Stimulated activated CD4-positive, alpha-beta T cell treated with anti-CD3 and anti-CD28 coated beads, Interleukin-15, amount 100 ng/mL, for 1 hour (primary cell): ENCODE measurements around the gene TBCE.
A peak's percentile ranks its signal among the peaks of the same experiment; 100 is the strongest.

Source experiments
- DNase-seq, 2 donors: peaks; one replicate each; pipeline ENCODE4 v3.0.0-alpha.2; 2020; ENCODE audit warnings: low read depth in 1 of 2, low spot score in 1 of 2

The TBCE gene, protein sequence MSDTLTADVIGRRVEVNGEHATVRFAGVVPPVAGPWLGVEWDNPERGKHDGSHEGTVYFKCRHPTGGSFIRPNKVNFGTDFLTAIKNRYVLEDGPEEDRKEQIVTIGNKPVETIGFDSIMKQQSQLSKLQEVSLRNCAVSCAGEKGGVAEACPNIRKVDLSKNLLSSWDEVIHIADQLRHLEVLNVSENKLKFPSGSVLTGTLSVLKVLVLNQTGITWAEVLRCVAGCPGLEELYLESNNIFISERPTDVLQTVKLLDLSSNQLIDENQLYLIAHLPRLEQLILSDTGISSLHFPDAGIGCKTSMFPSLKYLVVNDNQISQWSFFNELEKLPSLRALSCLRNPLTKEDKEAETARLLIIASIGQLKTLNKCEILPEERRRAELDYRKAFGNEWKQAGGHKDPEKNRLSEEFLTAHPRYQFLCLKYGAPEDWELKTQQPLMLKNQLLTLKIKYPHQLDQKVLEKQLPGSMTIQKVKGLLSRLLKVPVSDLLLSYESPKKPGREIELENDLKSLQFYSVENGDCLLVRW

GRCh38 chr1:235367000-235367908, at the start of gene TBCE:
Gene TBCE (plus strand): TSS chr1:235367427. CDS start chr1:235380050, 12,623 bp downstream.
- DNase-seq = peak; percentile 54 to 78

DNA sequence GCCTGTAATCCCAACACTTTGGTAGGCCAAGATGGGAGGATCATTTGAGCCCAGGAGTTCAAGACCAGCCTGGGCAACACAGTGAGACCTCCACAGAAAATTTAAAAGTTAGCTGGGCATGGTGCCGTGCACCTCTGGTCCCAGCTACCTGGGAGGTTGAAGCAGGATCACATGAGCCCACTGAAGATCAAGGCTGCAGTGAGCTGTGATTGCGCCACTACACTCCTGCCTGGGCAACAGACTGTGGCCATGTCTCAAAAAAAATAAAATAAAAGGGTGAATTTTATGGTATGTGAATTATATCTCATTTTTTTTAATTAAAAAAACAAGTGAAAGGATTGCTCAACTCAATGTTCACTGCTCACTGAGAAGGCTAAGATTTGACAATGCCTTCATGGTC, 48.0 kb upstream of the TBCE start:
- DNase-seq = no peak

DNA sequence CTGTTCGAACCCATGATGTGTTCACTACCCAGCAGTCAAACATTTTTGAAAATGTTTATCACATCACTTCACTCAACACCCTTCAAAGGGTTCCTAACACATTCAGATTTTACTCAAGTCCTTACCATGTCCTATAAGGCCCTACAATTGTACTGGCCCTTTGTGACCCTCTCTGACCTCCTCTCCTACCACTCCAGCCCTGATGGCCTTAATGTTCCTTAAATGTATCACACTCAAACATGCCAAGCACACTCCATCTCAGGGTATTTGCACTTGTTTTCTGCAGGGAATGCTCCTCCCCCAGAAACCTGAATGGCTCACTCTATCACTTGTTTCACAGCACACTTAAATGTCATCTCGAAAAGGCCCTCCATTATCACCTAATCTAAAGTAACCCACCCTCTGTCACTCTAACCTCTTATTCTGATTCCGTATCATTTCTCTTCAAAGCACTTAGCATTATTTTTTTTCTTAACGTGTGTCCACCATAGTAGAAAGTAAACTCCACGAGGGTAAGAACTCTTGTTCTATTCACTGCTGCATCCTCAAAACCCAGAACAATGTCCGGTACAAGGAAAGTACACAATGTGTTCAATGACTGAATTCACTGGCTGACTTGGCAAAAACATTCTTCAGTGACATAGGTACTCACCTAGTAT, 46.6 kb upstream of the TBCE start:
- DNase-seq = no peak

GRCh38 chr1:235324296-235324695, 42.9 kb upstream of the TBCE start:
- DNase-seq = no peak

DNA sequence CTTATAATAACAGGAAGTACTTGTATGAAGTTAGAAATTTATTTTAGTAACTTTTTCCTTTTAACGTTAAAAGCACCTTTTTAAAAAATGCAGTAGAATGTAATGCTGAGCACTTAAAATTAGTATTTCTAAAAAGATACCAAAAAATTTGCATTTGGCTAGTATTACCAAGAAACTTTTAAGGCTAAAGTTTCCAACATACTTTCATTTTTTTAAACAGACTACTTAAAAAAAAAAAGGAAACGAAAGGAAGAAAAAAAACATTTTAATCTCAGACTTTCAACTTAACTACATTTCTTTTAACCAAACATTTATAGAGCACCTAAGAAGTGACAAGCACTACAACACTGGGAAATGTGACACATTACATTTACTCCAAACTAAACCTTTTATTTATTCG, 42.1 kb upstream of the TBCE start:
- no peak for DNase-seq

GRCh38 chr1:235325854-235326253, 41.4 kb upstream of the TBCE start:
- DNase-seq = no peak

GRCh38 chr1:235326719-235327558, 40.3 kb upstream of the TBCE start:
- peak; percentile 19 to 27 for DNase-seq

DNA sequence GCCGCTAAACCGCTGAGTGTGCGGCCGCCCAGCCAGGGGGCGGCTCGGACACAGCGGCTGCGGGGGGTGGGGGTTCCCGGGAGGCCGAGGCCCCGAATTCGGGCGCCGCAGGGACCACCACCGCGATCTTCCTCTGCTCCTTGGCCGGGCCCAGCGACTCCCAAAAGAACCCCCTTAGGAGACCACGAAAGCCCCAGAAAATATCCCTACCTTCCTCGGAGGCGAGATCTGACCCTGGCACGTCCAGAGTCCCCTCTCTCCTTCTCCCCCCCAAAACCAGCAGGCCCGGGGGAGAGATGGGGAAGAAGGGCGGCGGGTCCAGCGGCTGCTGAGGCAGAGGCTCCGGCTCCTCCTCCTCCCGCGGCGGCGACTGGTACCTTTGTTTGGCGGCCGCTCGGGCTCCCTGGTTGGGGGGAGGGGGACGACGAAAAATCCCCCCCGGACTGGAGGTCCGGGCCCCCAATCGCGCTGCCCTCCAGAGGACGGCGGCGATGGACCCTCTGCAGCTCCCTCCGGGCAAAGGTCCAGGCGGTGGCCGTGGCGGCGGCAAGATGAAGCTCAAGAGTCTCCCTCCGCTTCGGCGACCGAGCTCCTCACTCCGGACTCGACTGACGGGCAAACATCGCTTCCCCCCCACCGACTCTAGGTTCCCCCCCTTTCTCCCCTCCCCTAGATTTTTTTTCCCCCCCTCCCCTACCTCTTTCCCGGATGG, 39.5 kb upstream of the TBCE start, which contains the start of gene ARID4B:
ARID4B (minus strand) TSS at position 621 of the 712 bp plus-strand sequence. CDS start 1,260 bp downstream, outside the sequence.
- DNase-seq = peak in 1 of 2 donors; percentile 41

- DNase-seq = peak; percentile 98 to 99
Observed at GRCh38 chr1:235328271-235329138, 38.7 kb upstream of the TBCE start, which contains the start of gene GGPS1. Gene GGPS1 (plus strand): TSS chr1:235328570. CDS start chr1:235335265, 6,695 bp downstream.

GRCh38 chr1:235329139-235329902, 37.9 kb upstream of the TBCE start:
- DNase-seq = peak; percentile 10 to 24

DNA sequence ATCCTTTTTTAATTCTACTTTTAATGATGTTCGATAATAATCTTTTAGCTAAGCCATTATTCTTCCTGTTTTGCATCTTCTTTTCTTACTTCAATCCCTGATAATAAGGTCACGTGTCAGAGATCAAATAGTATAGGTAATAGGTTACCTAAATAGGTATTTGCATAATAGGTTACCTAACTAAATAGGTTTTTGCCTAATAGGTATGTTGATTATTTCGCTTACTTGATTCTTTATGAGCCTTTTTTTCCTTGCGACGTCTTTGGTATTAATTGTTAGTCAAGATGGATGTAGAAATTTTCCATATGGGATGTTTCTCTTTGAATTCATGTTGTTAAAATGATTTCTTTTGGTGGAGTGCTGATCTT, 36.3 kb upstream of the TBCE start:
- DNase-seq = no peak

- DNase-seq = no peak
Observed at GRCh38 chr1:235331401-235331800, 35.8 kb upstream of the TBCE start.

GRCh38 chr1:235336903-235337302, 30.3 kb upstream of the TBCE start:
- no peak for DNase-seq

DNA sequence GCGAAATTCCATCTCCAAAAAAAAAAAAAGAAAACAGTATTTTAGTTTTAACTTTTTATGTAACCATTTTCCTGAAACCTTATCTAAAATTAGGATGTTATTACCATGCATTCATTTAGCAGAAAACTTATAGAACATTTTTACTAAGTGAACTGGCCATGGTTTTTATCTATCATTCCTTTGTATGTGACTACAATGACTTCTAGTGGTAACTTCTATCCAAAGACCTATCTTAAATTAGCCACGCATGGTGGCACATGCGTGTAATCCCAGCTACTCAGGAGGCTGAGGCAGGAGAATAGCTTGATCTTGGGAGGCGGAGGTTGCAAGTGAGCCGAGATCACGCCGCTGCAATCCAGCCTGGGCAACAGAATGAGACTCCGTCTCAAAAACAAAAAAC, 27.5 kb upstream of the TBCE start:
- DNase-seq = no peak

GRCh38 chr1:235341334-235341733, 25.9 kb upstream of the TBCE start:
- no peak for DNase-seq

DNA sequence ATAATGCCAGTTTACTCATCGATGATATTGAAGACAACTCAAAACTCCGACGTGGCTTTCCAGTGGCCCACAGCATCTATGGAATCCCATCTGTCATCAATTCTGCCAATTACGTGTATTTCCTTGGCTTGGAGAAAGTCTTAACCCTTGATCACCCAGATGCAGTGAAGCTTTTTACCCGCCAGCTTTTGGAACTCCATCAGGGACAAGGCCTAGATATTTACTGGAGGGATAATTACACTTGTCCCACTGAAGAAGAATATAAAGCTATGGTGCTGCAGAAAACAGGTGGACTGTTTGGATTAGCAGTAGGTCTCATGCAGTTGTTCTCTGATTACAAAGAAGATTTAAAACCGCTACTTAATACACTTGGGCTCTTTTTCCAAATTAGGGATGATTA, 25.2 kb upstream of the TBCE start:
- no peak for DNase-seq

- DNase-seq = no peak
Observed at GRCh38 chr1:235342471-235342870, 24.8 kb upstream of the TBCE start.

DNA sequence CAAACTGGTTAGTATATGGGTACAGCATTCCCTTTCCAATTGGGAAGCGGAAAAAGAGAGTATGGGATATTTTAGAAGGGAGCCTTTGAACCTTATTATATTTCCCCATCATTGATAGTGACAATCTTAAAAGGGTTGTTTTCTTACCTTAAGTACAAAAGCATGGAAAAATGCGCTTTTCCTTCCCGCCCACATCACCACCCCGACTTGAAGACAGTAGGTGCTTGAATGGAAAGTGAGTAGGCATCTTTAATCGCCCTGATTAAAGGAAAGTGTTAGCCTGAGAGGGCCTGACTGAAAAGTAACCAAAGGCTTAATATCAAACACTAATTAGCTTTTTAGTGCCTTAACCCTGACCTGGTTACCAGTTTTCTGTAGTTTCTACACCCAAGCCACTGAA, 23.5 kb upstream of the TBCE start:
- DNase-seq = no peak
